H54 (cell line): ENCODE measurements around the gene SIAH1.
"Not testable (repeated sequence)": the region's sequence is repeated elsewhere in the genome, so short reads cannot be mapped to it uniquely, and the experiment has no call there.

Source experiments
- DNase-seq: peaks from one replicate; pipeline ENCODE4 v3.0.0; 2011; ENCODE audit warnings: low spot score, mixed read lengths; ENCODE audit not compliant: insufficient read length
- FAIRE-seq: peaks from 3 replicates; lab custom pipeline; 2011; peaks lifted over from hg19 to GRCh38; lab: Jason Lieb, UNC
- POLR2A ChIP-seq: IDR thresholded peaks from 2 replicates; pipeline ENCODE4 v1.6.1; 2011; ENCODE audit warnings: low read depth, mild to moderate bottlenecking, low read length

The SIAH1 gene

GRCh38 chr16:48385253-48386150, at the start of gene SIAH1:
Gene SIAH1 (minus strand): TSS chr16:48385413. CDS start chr16:48362428, 22,985 bp downstream.
- TF ChIP-seq POLR2A = peak; percentile 83
- DNase-seq (peak; percentile 76), FAIRE-seq (no peak)

GRCh38 chr16:48434653-48435317, 49.6 kb upstream of the SIAH1 start:
- FAIRE-seq = no peak

DNA sequence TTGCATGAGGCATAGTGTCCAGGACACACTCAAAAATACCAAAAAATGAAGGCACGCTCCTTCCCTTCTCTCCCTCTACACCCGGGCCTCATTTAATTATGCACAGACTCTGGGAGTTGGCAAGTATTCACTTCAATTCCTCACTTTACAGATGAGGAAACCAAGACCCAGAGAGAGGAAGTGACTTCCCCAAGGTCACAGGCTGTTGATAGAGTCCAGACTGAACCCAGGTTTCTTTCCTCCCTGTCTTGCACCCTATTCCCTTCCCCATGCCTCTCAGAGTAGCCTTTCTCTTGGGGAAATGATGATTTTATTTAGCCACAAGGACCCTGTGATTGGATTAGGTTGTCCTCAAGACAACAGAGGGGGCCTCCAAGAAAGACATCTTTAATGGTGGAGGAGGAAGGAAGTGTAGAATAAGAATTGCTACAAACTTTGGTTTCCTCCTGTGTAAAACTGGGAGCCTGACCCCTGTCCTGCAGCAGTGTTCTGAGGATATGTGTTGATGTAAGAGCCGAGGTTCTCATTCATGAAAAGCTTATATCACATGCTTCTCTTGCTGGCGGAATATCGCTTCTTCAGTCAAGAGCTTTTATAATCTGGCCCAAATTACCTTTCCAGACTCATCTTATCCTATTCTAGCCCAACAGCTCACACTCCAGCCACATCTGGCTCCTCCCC, 48.8 kb upstream of the SIAH1 start:
- DNase-seq (no peak), FAIRE-seq (no peak)
- no peak for TF ChIP-seq POLR2A

More at GRCh38 chr16:48434653-48435317, 49.6 kb upstream of the SIAH1 start:
- no peak for TF ChIP-seq POLR2A
- DNase-seq = no peak

DNA sequence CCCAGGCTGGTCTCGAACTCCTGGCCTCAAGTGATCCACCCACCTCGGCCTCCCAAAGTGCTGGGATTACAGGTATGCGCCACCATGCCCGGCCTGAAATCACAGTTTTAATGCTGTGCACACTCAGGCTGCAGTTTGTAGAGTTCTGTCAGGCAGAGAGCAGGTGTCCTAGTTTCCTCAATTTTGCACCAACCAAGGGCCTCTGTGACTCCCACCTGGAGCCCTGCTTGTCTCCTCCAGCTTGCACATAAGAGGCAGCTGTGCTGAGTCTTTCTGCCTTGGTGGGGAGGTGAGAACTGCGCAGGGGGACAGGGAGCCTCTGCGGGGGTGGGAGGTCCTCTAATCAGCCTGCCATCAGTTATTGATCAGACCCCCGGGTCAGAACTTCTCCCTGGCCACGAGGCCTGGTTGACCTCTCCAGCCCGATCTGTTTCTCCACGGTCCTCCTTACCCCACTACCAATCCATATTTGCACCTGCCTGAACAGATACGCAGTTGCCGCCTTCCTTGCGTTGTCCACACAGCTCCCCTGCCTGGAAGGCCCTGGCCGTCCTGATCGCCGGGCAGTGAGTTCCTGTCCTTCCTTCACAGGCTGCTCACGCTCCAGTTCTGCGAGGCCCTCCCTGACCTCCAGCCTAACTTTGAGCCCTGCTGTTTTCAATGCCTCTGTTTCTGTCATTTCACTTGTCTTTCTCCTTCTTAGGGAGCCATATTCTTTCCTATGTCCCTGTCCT, 48.1 kb upstream of the SIAH1 start:
- FAIRE-seq = no peak
- no peak for DNase-seq
- TF ChIP-seq POLR2A = no peak

- no peak for TF ChIP-seq POLR2A
- no peak for FAIRE-seq
- no peak for DNase-seq
Measured at GRCh38 chr16:48432136-48432535, 46.9 kb upstream of the SIAH1 start.

DNA sequence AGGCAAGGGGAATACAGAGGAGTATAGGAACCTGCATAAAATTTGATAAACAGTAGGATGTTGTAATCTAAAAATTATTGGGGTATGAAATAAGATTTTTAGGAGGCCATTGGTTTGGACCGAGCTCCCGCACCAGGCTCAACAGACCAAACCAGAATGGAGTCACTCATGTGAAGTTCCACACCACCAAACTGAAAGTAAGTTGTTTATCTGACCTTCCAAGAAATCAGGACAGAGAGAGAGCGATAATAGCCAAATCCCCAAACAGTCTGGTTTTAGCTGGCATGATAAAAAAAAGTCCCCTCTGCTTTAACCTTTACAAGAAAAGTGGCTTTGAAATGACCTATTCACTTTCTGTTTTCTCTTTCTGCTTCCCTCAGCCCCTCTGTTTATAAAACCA, 45.7 kb upstream of the SIAH1 start:
- no peak for TF ChIP-seq POLR2A
- DNase-seq (no peak), FAIRE-seq (no peak)

DNA sequence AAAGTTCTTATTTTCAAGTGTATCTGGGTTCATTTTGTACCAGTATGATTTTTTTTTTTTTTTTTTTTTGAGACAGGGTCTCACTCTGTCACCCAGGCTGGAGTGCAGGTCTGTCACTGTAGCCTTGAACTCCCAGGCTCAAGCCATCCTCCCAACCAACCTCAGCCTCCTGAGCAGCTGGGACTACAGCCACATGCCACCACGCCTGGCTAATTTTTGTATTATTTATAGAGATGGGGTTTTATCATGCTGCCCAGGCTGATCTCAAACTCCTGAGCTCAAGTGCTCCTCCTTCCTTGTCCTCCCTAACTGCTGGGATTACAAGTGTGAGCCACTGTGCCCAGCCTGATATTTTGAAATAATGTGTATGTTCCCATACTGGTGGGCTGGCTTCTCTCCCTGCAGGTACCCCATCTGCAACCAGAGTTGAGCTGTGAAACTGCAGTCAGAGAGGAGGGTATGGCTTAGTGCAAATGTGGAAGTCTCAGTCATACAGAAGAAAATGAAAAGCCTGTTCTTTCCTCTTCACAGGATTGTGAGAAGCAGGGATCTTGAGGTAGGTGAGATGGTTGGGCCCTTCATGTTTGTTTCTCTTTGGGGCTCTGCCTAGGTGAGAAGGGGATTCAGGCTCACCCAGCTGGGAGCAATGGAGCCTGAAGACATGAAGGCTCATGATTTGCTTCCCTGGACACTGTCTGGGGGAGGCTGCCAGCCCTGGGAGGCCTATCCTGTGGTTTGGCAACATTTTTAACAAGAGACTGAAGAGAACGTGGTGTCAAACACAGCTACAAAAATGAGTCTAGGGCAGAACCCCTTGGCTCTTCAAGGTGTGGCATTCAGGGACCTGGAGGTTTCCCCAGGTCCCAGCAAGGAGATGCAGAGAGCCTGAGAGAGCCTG, 41.3 kb upstream of the SIAH1 start:
- FAIRE-seq = no peak
- DNase-seq = no peak
- TF ChIP-seq POLR2A = no peak

- no peak for DNase-seq
- no peak for TF ChIP-seq POLR2A
- no peak for FAIRE-seq
Measured at GRCh38 chr16:48422537-48422936, 37.3 kb upstream of the SIAH1 start.

GRCh38 chr16:48421741-48422140, 36.5 kb upstream of the SIAH1 start:
- DNase-seq (no peak), FAIRE-seq (no peak)
- no peak for TF ChIP-seq POLR2A

DNA sequence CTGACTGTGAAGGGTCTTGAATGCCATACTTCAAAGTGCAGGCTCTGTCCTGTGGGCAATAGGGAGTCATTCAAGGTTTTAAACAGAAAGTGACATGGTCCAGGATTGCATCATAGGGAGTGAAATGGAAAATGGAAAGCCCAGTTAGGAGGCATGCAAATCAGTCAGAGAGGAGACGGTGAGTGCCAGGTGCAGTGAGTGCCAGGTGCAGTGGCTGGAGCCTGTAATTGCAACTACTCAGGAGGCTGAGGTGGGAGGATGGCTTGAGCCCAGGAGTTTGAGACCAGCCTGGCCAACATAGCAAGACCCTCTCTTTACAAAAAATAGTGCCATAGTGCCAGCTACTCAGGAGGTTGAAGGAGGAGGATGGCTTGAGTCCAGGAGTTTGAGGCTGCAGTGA, 35.2 kb upstream of the SIAH1 start:
- DNase-seq (no peak), FAIRE-seq (no peak)
- no peak for TF ChIP-seq POLR2A

DNA sequence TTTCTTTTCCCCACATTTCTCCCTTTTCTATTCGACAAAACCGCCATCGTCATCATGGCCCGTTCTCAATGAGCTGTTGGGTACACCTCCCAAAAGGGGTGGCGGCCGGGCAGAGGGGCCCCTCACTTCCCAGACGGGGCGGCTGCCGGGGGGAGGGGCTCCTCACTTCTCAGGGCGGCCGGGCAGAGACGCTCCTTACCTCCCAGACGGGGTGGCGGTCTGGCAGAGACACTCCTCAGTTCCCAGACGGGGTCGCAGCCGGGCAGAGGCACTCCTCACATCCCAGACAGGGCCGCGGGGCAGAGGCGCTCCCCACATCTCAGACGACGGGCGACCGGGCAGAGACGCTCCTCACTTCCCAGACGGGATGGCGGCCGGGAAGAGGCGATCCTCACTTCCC, 31.4 kb upstream of the SIAH1 start:
- DNase-seq, FAIRE-seq: not testable (repeated sequence)

DNA sequence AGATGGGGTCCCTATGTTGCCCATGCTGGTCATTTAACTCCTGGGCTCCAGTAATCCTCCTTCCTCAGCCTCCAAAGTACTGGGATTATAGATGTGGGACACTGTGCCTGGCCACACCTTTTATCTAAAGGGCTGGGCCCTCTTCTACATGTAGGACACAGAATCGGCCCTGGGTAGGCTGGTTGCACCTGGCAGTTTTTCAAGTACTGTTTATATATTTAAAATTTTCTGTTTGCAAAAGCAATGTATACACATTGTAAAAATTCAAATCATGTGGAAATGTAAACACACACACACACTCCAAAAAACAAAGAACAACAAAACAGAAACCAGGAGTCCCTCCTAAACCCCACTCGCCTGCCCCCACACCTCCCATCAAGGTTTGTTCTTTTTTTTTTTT, 28.1 kb upstream of the SIAH1 start:
- DNase-seq (no peak), FAIRE-seq (no peak)
- TF ChIP-seq POLR2A = no peak

DNA sequence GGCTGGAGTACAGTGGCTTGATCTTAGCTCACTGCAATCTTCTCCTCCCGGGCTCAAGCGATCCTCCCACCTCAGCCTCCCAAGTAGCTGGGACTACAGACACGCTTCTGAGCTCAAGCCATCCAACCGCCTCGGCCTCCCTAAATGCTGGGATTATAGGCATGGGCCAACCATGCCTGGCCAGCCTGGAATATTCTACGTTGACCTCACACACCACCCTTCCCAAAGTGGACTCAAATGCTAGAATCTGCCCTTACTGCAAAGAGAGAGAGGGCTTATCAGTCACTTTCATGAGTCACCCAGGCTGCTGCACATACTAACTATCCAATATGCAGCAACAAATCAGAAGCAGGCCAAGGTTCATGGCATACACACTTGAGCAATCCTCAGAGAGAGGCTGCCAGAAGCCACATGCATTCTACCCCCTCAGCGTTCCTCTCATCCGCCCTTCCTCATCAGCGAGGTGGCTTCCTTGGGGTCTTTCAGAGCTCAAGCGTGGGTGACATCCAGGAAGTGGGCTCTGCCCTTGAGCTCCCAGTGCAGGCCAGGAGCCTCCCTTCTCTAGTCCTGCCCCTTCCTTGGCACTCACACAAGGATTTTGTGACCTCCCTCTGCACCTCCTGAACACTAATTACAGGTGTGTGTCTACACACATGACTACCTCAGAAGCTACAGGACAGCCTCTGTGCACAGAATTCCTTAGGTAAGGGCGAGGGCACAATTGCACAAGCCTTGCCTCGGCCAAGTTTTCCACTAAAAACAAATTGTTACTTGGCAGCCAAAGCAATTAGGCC, 24.8 kb upstream of the SIAH1 start:
- peak; percentile 61 for DNase-seq
- TF ChIP-seq POLR2A = no peak
- peak; percentile 84 for FAIRE-seq
